Large intestine (tissue), 3 donors: ENCODE data around the gene BEGAIN. TPM values are rescaled to one million over a fixed set of nuclear protein-coding genes. Genes with fewer than 3 reads are reported as not detected.
A peak's percentile ranks its signal among the peaks of the same experiment; 100 is the strongest.

Source experiments
- DNase-seq, 2 donors: peaks; one replicate each; pipeline versions ENCODE4 v3.0.0 to v3.0.0-alpha.2; 2013
- H3K27ac ChIP-seq: one replicate; pipeline ENCODE4 v1.5.1; 2013; ENCODE audit warnings: low read length
- H3K27me3 ChIP-seq: 2 replicates; pipeline ENCODE4 v1.6.1; 2013; ENCODE audit warnings: low read length; ENCODE audit not compliant: control insufficient read depth, insufficient read depth
- H3K36me3 ChIP-seq: 2 replicates; pipeline ENCODE4 v1.6.1; 2013; ENCODE audit warnings: low read length; ENCODE audit not compliant: control insufficient read depth, insufficient read depth
- H3K4me1 ChIP-seq: one replicate; pipeline ENCODE4 v1.6.1; 2013; ENCODE audit warnings: low read length; ENCODE audit not compliant: control insufficient read depth, insufficient read depth
- H3K4me3 ChIP-seq: one replicate; pipeline ENCODE4 v1.5.1; 2013; ENCODE audit warnings: low read length
- H3K9me3 ChIP-seq: one replicate; pipeline ENCODE4 v1.6.1; 2013; ENCODE audit warnings: mild to moderate bottlenecking, low read depth, low read length, moderate library complexity; ENCODE audit not compliant: control insufficient read depth
- WGBS: methylation state at CpG from one replicate; pipeline ENCODE4 v1.1.5; 2013; ENCODE audit warnings: low lambda C conversion rate; ENCODE audit not compliant: insufficient coverage; 5-methylcytosine and 5-hydroxymethylcytosine counted together
- polyA plus RNA-seq: library from polyadenylated mRNA; unstranded; fragments of 120-200 nt; gene quantifications from one replicate; pipeline ENCODE4 v1.2.1, GENCODE V29; 2013

Gene BEGAIN
- polyA plus RNA-seq, 1 donor: 3.0 TPM

DNA sequence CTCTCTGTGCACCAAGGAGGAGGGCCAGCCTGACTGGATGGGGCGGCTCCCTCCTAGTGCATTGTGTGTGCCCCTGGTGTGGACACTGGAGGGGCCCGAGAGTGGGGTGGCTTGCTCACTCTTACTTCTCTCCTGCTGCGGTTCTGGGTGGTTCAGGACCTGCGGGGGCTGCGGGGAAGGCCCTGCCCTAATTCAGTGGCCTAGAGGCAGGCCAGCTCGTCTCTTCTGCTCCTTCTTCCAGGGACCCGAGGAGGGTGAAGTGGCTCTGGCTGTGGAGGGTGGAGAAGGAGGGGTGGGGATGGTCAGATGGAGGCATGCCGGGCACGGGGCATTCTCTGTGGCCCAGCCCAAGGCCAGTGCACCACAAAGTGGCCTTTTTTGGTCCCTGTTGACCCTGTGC lies 87.1 kb downstream of the BEGAIN start:
- WGBS: no CpG with 5 or more reads among the region's 9 CpGs
- H3K27ac ChIP-seq: no peak overlapping the region
- H3K27me3 ChIP-seq: no peaks in the 10 kb centered on the region
- H3K9me3 ChIP-seq: no peaks in the 10 kb centered on the region
- DNase-seq: no peak
- no peaks in the 10 kb centered on the region for H3K36me3 ChIP-seq
- H3K4me3 ChIP-seq: no peak overlapping the region
- H3K4me1 ChIP-seq: no peaks in the 10 kb centered on the region

- DNase-seq: no peak
- Histone ChIP-seq H3K27ac (no peak overlapping the region), H3K4me3 (no peak overlapping the region), H3K27me3 (no peaks in the 10 kb centered on the region), H3K36me3 (no peaks in the 10 kb centered on the region), H3K9me3 (no peaks in the 10 kb centered on the region), H3K4me1 (no peaks in the 10 kb centered on the region)
- 83% methylated on average over 2 of the region's 9 CpGs for WGBS
Measured at GRCh38 chr14:100498068-100498467, 89.1 kb downstream of the BEGAIN start.

DNA sequence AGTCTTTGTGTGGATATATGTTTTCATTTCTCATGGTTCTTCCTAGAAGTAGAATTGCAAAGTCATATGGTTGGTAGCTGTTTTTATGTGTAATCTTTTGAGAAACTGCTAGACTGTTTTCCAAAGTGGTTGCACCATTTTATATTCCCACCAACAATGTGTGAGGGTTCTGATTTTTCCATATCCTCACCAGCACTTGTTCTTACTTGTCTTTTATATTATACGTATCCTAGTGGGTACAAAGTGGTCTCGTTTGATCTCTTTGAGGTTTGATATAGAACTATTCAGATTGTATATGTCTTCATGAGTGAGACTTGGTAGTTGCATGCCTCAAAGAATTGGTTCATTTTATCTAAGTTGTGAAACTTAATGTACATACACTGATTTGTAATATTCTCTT lies 91.3 kb downstream of the BEGAIN start:
- no peaks in the 10 kb centered on the region for H3K36me3 ChIP-seq
- H3K4me3 ChIP-seq: no peak overlapping the region
- no peak overlapping the region for H3K27ac ChIP-seq
- no peaks in the 10 kb centered on the region for H3K27me3 ChIP-seq
- WGBS: 100% methylated on average over 1 of the region's 2 CpGs
- DNase-seq: no peak
- H3K9me3 ChIP-seq: no peaks in the 10 kb centered on the region
- no peaks in the 10 kb centered on the region for H3K4me1 ChIP-seq

- Histone ChIP-seq H3K27ac (no peak overlapping the region), H3K27me3 (no peaks in the 10 kb centered on the region), H3K36me3 (peaks cover 2% of the 10 kb centered on the region), H3K4me1 (no peaks in the 10 kb centered on the region), H3K9me3 (no peaks in the 10 kb centered on the region), H3K4me3 (no peak overlapping the region)
- DNase-seq: no peak
- WGBS: no CpG with 5 or more reads among the region's 4 CpGs
Measured at GRCh38 chr14:100494645-100495044, 92.6 kb downstream of the BEGAIN start.

GRCh38 chr14:100490252-100490651 lies 97.0 kb downstream of the BEGAIN start:
- no peaks in the 10 kb centered on the region for H3K9me3 ChIP-seq
- H3K4me1 ChIP-seq: no peaks in the 10 kb centered on the region
- no peak overlapping the region for H3K4me3 ChIP-seq
- H3K27me3 ChIP-seq: no peaks in the 10 kb centered on the region
- peaks cover 3% of the 10 kb centered on the region for H3K36me3 ChIP-seq
- H3K27ac ChIP-seq: no peak overlapping the region
- no CpG with 5 or more reads among the region's 4 CpGs for WGBS
- no peak for DNase-seq

- Histone ChIP-seq H3K4me1 (no peaks in the 10 kb centered on the region), H3K9me3 (no peaks in the 10 kb centered on the region), H3K36me3 (peaks cover 10% of the 10 kb centered on the region), H3K4me3 (no peak overlapping the region), H3K27me3 (no peaks in the 10 kb centered on the region), H3K27ac (no peak overlapping the region)
- WGBS: no CpG with 5 or more reads among the region's 7 CpGs
- DNase-seq: peak in 1 of 2 donors; percentile 7
Measured at GRCh38 chr14:100488057-100488456, 99.2 kb downstream of the BEGAIN start.

DNA sequence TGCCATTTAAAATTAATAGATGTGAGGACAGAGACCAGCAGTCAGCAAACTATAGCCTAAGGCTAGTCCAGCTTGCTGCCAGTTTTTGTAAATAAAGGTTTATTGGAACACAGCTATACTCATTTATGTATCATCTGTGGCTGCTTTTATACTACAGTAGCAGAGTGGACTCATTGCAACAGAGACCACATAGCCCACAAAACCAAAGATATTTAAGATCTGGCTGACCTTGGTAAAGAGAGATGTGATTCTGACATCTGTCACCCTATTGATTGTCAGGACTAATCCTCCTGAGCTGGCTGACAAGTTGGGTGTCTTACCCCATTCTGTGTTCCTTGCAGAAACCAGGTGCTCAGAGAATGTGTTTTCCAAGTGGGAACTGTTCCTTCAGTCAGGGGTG lies 99.9 kb downstream of the BEGAIN start:
- no peaks in the 10 kb centered on the region for H3K27me3 ChIP-seq
- no peak for DNase-seq
- no peaks in the 10 kb centered on the region for H3K4me1 ChIP-seq
- H3K4me3 ChIP-seq: no peak overlapping the region
- peaks cover 10% of the 10 kb centered on the region for H3K36me3 ChIP-seq
- no peak overlapping the region for H3K27ac ChIP-seq
- no peaks in the 10 kb centered on the region for H3K9me3 ChIP-seq

Other genes starting within 250 kb of the BEGAIN start
- 8.4 TPM for gene WDR25, start 210.9 kb downstream of the BEGAIN start, polyA plus RNA-seq
- gene DLK1, start 139.5 kb upstream of the BEGAIN start, polyA plus RNA-seq: 25.2 TPM
- gene MEG3, start 238.7 kb upstream of the BEGAIN start, polyA plus RNA-seq: 248 TPM